PFSK-1 (cell line): ENCODE results near the gene CTU2.

Experiments used
- FOXP2 ChIP-seq: optimal IDR thresholded peaks from 2 replicates; pipeline ENCODE3; 2011; ENCODE audit warnings: borderline replicate concordance, control low read depth, inconsistent platforms; ENCODE audit not compliant: insufficient read depth; ENCODE audit errors: extremely low read length, extremely low read depth
- POLR2AphosphoS5 ChIP-seq: IDR thresholded peaks from 2 replicates; pipeline ENCODE4 v1.6.1; 2012; ENCODE audit warnings: low read depth, mild to moderate bottlenecking, control low read depth, low read length, moderate library complexity
- SIN3A ChIP-seq: IDR thresholded peaks from 2 replicates; pipeline ENCODE4 v1.6.1; 2012; ENCODE audit warnings: mild to moderate bottlenecking, low read length, moderate library complexity, borderline replicate concordance; ENCODE audit not compliant: insufficient read depth
- TAF1 ChIP-seq: IDR thresholded peaks from 2 replicates; pipeline ENCODE4 v1.6.1; 2012; ENCODE audit warnings: low read length, control low read depth, borderline replicate concordance; ENCODE audit not compliant: insufficient read depth
- TF ChIP-seq, protein P1 (sequence below), 2 experiments: IDR thresholded peaks; 2 replicates each; pipeline versions ENCODE4 v1.6.1 to v1.8.0; 2011 to 2012; ENCODE audit warnings: low read depth in 2 of 2, low read length in 2 of 2, control low read depth in 1 of 2, inconsistent platforms in 1 of 2, mild to moderate bottlenecking in 1 of 2, moderate library complexity in 1 of 2; ENCODE audit not compliant: insufficient read depth in 1 of 2

Gene CTU2

DNA sequence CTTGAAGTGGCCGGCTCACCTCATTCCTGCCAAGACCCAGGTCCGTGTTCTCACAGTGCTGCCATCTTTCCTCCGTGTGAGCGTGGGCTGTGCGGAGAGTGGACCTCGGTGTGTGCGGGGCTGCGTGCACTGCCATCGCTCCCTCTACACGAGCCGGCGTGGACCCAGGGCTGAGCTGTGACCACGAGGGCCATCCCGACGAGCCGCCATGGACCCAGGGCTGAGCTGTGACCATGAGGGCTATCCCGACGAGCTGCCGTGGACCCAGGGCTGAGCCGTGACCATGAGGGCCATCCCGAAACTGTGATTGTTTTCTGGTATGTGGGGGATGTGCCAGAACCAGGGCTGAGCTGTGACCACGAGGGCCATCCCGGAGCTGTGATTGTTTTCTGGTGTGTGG, 34.5 kb upstream of the CTU2 start:
- TF ChIP-seq SIN3A (no peak), FOXP2 (no peak), POLR2AphosphoS5 (no peak), TAF1 (no peak)
- TF ChIP-seq, protein P1, sequence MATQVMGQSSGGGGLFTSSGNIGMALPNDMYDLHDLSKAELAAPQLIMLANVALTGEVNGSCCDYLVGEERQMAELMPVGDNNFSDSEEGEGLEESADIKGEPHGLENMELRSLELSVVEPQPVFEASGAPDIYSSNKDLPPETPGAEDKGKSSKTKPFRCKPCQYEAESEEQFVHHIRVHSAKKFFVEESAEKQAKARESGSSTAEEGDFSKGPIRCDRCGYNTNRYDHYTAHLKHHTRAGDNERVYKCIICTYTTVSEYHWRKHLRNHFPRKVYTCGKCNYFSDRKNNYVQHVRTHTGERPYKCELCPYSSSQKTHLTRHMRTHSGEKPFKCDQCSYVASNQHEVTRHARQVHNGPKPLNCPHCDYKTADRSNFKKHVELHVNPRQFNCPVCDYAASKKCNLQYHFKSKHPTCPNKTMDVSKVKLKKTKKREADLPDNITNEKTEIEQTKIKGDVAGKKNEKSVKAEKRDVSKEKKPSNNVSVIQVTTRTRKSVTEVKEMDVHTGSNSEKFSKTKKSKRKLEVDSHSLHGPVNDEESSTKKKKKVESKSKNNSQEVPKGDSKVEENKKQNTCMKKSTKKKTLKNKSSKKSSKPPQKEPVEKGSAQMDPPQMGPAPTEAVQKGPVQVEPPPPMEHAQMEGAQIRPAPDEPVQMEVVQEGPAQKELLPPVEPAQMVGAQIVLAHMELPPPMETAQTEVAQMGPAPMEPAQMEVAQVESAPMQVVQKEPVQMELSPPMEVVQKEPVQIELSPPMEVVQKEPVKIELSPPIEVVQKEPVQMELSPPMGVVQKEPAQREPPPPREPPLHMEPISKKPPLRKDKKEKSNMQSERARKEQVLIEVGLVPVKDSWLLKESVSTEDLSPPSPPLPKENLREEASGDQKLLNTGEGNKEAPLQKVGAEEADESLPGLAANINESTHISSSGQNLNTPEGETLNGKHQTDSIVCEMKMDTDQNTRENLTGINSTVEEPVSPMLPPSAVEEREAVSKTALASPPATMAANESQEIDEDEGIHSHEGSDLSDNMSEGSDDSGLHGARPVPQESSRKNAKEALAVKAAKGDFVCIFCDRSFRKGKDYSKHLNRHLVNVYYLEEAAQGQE (IDR thresholded peaks at IDR 0.05; ENCODE audit: insufficient read depth in 1 of 2, low read depth in 2 of 2, low read length in 2 of 2): no peak

DNA sequence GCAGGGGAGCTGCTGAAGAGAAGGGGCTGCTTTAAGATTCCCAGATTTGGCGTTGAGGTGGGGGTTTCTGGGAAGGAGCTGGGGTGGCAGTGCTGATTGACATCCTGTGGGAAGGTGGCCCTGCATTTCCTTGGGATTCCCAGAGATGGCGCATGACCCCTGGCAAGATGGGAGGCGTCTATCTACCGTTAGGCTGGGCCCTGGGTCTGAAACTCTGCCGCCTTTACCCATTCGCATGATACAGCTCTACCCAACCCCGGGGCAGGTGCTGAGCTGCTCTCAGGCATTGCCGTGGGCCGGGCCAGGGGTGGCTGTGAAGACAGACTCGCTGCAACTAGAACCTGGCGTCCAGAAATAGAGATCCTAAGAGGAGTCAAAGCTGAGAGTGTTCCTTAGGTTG, 33.5 kb upstream of the CTU2 start:
- no peak for TF ChIP-seq TAF1
- no peak for TF ChIP-seq SIN3A
- TF ChIP-seq POLR2AphosphoS5: no peak
- TF ChIP-seq, protein P1 (IDR thresholded peaks at IDR 0.05; ENCODE audit: insufficient read depth in 1 of 2, low read depth in 2 of 2, low read length in 2 of 2): no peak
- TF ChIP-seq FOXP2: no peak

DNA sequence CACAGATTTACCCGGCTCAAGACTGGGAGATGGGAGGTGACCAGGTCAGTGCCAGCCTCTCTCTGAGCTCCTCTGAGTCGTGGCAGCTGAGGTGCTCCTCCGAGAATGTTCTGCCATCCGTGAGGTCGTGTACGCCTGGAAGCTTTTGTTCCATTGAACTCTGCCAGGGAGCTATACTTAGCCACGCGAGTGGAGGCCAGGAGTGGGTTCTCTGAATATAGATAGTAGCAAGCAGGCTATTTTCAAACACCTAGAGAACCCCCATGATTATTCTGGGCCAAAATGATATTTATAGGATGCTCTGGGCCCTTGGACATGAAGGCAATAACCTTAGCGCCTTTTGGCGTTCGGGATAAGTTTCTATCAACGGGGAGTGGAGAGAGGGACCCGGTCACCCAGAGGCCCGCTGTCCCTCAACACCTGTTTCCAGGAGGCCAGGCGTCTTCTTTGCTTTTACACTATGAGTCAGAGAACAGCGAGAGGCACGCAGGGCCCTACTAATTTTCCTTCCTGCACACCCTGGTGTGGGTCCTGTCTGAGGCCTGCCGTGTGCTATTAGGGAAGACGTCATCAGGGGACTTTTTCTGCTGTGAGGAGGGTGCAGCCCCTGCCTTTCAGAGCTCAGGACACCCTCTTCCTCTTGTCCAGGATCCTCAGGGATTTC, 32.5 kb upstream of the CTU2 start:
- TF ChIP-seq TAF1 (no peak), FOXP2 (no peak), SIN3A (no peak), POLR2AphosphoS5 (no peak)
- TF ChIP-seq, protein P1 (IDR thresholded peaks at IDR 0.05; ENCODE audit: insufficient read depth in 1 of 2, low read depth in 2 of 2, low read length in 2 of 2): no peak

DNA sequence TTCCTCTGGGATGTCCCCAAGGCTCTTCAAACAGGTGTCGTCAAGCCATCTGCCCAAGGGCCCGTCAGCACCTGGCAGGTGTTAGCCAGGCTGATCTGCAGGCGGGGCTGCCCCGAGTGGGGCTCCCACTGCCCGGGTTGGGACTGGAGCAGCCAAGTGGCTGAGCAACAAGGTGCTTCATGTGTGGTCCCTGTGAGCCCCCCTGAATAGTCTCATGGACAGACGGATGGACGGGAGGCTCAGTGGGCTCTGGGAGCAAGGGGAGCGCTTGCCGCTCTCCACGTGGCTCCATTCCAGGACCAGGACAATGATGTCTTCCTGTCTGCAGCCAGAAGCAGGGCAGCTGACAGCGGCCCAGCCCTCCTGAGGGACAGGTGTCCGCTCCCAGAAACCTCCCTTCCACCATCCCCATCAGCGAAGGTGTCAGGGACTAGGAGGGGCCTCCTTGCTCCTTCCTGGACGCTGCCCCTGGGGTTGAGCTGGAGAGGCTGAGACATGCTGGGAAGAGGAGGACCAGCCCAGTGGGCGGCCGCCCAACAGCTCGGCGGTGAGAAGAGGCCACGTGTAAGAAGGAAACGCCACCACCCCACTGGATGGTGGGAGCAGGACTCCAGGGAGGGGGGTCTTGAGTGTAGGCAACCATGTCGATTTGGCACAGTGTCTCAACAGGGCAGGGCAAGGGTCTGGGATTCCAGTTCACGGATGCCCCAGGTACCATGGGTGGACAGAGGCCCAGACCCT, 29.6 kb upstream of the CTU2 start:
- TF ChIP-seq, protein P1 (IDR thresholded peaks at IDR 0.05; ENCODE audit: insufficient read depth in 1 of 2, low read depth in 2 of 2, low read length in 2 of 2): no peak
- TF ChIP-seq FOXP2 (no peak), SIN3A (no peak), TAF1 (no peak), POLR2AphosphoS5 (no peak)
